Neural cell (in vitro differentiated cells): ENCODE data around the gene ZNF24. TPM values are rescaled to one million over a fixed set of nuclear protein-coding genes. Genes with fewer than 3 reads are reported as not detected.

ENCODE experiments used
- H2AFZ ChIP-seq: fragments of 200-600, 300-800 bp; sonication (generic), shearing (Covaris generic); 2 replicates; pipeline ENCODE4 v1.6.0; 2014; ENCODE audit warnings: low read depth, mild to moderate bottlenecking, antibody characterized with exemption, low read length, moderate library complexity
- H3F3A ChIP-seq: fragments of 200-600 bp; shearing (Covaris generic); 2 replicates; pipeline ENCODE4 v1.6.1; 2016; ENCODE audit warnings: mild to moderate bottlenecking, moderate library complexity, mixed read lengths, antibody characterized with exemption, low read length; ENCODE audit not compliant: insufficient read depth, poor library complexity, severe bottlenecking
- H3K27ac ChIP-seq: fragments of 200-600, 300-800 bp; sonication (generic), shearing (Covaris generic); 2 replicates; pipeline ENCODE4 v1.5.1; 2014; ENCODE audit warnings: mild to moderate bottlenecking, low read length, moderate library complexity
- H3K27me3 ChIP-seq: fragments of 300-800, 200-600 bp; sonication (generic), shearing (Covaris generic); 2 replicates; pipeline ENCODE4 v1.6.0; 2014; ENCODE audit warnings: mild to moderate bottlenecking, low read depth, low read length, moderate library complexity; ENCODE audit not compliant: insufficient read depth
- H3K36me3 ChIP-seq: fragments of 300-800, 200-600 bp; sonication (generic), shearing (Covaris generic); 2 replicates; pipeline ENCODE4 v1.5.1; 2014; ENCODE audit warnings: mild to moderate bottlenecking, antibody characterized with exemption, low read length, moderate library complexity; ENCODE audit not compliant: insufficient read depth
- H3K4me2 ChIP-seq: fragments of 300-800, 200-600 bp; sonication (generic), shearing (Covaris generic); 2 replicates; pipeline ENCODE4 v1.6.0; 2014; ENCODE audit warnings: mild to moderate bottlenecking, low read length
- H3K4me3 ChIP-seq: fragments of 300-800, 200-600 bp; sonication (generic), shearing (Covaris generic); 2 replicates; pipeline ENCODE4 v1.5.1; 2014; ENCODE audit warnings: mild to moderate bottlenecking, low read length, moderate library complexity
- H3K79me2 ChIP-seq: fragments of 200-600 bp; shearing (Covaris generic); replicated peaks from 2 replicates; pipeline ENCODE4 v1.6.0; 2014; ENCODE audit warnings: mild to moderate bottlenecking, low read length, moderate library complexity; ENCODE audit not compliant: insufficient read depth
- H3K9ac ChIP-seq: fragments of 300-800, 200-600 bp; sonication (generic), shearing (Covaris generic); 2 replicates; pipeline ENCODE4 v1.6.1; 2016; ENCODE audit warnings: mild to moderate bottlenecking, low read length, mixed read lengths
- H3K9me2 ChIP-seq: fragments of 200-600 bp; shearing (Covaris generic); 2 replicates; pipeline ENCODE4 v1.6.1; 2016; ENCODE audit warnings: mild to moderate bottlenecking, low read length, mixed read lengths; ENCODE audit not compliant: insufficient read depth
- H3K9me3 ChIP-seq: fragments of 200-600, 300-800 bp; sonication (generic), shearing (Covaris generic); 2 replicates; pipeline ENCODE4 v1.6.1; 2016; ENCODE audit warnings: mild to moderate bottlenecking, mixed run types, low read length, moderate library complexity, mixed read lengths
- H4K20me1 ChIP-seq: fragments of 200-600 bp; shearing (Covaris generic); 2 replicates; pipeline ENCODE4 v1.6.1; 2016; ENCODE audit warnings: mild to moderate bottlenecking, mixed run types; ENCODE audit not compliant: insufficient read depth
- CTCF ChIP-seq: fragments of 450-650 bp; IDR thresholded peaks from 2 replicates; pipeline ENCODE4 v1.5.1; 2014; ENCODE audit warnings: antibody characterized with exemption, mild to moderate bottlenecking, moderate library complexity; ENCODE audit not compliant: poor library complexity, severe bottlenecking
- EP300 ChIP-seq: fragments of 450-650 bp; conservative IDR thresholded peaks from 2 replicates; pipeline ENCODE4 v1.6.1; 2014; ENCODE audit warnings: antibody characterized with exemption, mild to moderate bottlenecking, moderate library complexity; ENCODE audit not compliant: poor library complexity, severe bottlenecking
- EZH2 ChIP-seq: fragments of 200-600, 300-800 bp; shearing (Covaris generic), sonication (generic); IDR thresholded peaks from 2 replicates; pipeline ENCODE4 v1.6.1; 2014; ENCODE audit warnings: antibody characterized with exemption, low read length, borderline replicate concordance, mild to moderate bottlenecking; ENCODE audit not compliant: insufficient read depth, poor library complexity, severe bottlenecking
- MXI1 ChIP-seq: fragments of 450-650 bp; conservative IDR thresholded peaks from 2 replicates; pipeline ENCODE4 v1.6.1; 2014; ENCODE audit warnings: antibody characterized with exemption, mild to moderate bottlenecking; ENCODE audit not compliant: poor library complexity, severe bottlenecking
- POLR2AphosphoS5 ChIP-seq: IDR thresholded peaks from 2 replicates; pipeline ENCODE4 v1.6.1; 2012
- RAD21 ChIP-seq: fragments of 450-650 bp; conservative IDR thresholded peaks from 2 replicates; pipeline ENCODE4 v1.6.1; 2014; ENCODE audit warnings: antibody characterized with exemption, mild to moderate bottlenecking, moderate library complexity
- REST ChIP-seq: IDR thresholded peaks from 2 replicates; pipeline ENCODE4 v1.6.1; 2012; ENCODE audit warnings: borderline replicate concordance
- SMC3 ChIP-seq: fragments of 450-650 bp; conservative IDR thresholded peaks from 2 replicates; pipeline ENCODE4 v1.6.1; 2014; ENCODE audit warnings: antibody characterized with exemption, mild to moderate bottlenecking, moderate library complexity; ENCODE audit not compliant: poor library complexity
- TAF1 ChIP-seq: IDR thresholded peaks from 2 replicates; pipeline ENCODE4 v1.6.1; 2012; ENCODE audit warnings: low read depth
- polyA plus RNA-seq: library from polyadenylated mRNA; depleted of rRNA; stranded (reverse); fragments of >200 nt; gene quantifications from 2 replicates; pipeline ENCODE4 v1.2.3, GENCODE V29; 2014

ZNF24 gene
- polyA plus RNA-seq, 1 donor from 2014 or later = 46.3 TPM

GRCh38 chr18:35303610-35304009 is 40.6 kb downstream of the ZNF24 start:
- Histone ChIP-seq H3K27me3 (no peaks in the 10 kb centered on the region), H3K4me2 (no peak overlapping the region), H3K9ac (no peak overlapping the region), H3K36me3 (peaks cover 30% of the 10 kb centered on the region), H3K79me2 (peaks cover 15% of the 10 kb centered on the region), H3F3A (no peaks in the 10 kb centered on the region), H3K9me2 (no peaks in the 10 kb centered on the region), H2AFZ (no peak overlapping the region), H3K9me3 (peaks cover 34% of the 10 kb centered on the region), H3K4me3 (no peak overlapping the region), H3K27ac (no peak overlapping the region), H4K20me1 (no peaks in the 10 kb centered on the region)
- TF ChIP-seq TAF1 (no peak), RAD21 (no peak), POLR2AphosphoS5 (no peak), SMC3 (no peak), MXI1 (no peak), EP300 (no peak), REST (no peak), CTCF (no peak), EZH2 (no peak)

- Histone ChIP-seq H3F3A (no peaks in the 10 kb centered on the region), H3K79me2 (peaks cover 23% of the 10 kb centered on the region), H3K9me3 (no peaks in the 10 kb centered on the region), H4K20me1 (no peaks in the 10 kb centered on the region), H3K36me3 (peaks cover 5% of the 10 kb centered on the region), H3K27ac (no peak overlapping the region), H2AFZ (no peak overlapping the region), H3K4me3 (no peak overlapping the region), H3K4me2 (no peak overlapping the region), H3K9me2 (no peaks in the 10 kb centered on the region), H3K27me3 (no peaks in the 10 kb centered on the region), H3K9ac (no peak overlapping the region)
- TF ChIP-seq REST (no peak), TAF1 (no peak), RAD21 (no peak)
These were observed 48.2 kb downstream of the ZNF24 start for GRCh38 chr18:35296060-35296459.
